Suppressor macrophage treated with lipopolysaccharide for 4 hours (primary cell): ENCODE data around the gene PPP4R4.

ENCODE experiments used
- DNase-seq: peaks from one replicate; pipeline ENCODE4 v3.0.0-alpha.2; 2020

Gene PPP4R4

GRCh38 chr14:94312481-94313246, 138.5 kb downstream of the PPP4R4 start:
- no peak for DNase-seq

- no peak for DNase-seq
These were observed 140.0 kb downstream of the PPP4R4 start for GRCh38 chr14:94313991-94314655.

DNA sequence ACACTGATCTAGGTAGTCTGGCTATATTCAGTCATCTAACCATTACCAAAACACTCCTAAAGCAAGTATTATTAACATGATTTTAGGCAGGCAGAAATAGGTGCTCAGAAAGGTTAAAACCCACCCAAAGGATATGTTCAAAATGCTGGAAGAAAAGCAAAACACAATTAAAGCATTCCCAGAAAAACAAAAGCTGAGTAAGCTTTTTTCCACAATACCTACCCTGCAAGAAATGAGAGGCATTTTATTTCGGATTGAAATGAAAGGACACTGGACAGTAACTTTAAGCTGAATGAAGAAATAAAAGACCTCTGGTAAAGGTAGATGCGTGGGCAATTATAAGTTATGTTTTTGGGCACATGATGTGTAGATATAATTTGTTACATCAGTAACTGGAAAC, 140.8 kb downstream of the PPP4R4 start:
- no peak for DNase-seq

DNA sequence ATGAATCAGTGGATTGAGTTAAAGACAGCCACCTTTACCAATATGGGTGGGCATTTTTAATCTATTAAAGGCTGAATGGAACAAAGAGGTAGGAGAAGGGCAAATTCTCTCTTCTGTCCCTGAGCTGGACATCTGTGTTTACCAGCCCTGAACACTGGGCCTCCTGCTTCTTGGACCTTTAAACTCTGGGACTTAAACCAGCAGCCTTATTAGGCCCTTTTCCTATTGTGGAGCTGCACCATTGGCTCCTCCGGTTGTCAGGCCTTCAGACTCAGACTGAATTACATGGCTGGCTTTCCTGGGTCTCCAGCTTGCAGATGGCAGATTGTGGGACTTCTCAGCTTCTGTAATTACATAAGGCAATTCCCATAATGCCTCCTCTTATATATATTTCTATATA, 142.6 kb downstream of the PPP4R4 start:
- DNase-seq = no peak

DNA sequence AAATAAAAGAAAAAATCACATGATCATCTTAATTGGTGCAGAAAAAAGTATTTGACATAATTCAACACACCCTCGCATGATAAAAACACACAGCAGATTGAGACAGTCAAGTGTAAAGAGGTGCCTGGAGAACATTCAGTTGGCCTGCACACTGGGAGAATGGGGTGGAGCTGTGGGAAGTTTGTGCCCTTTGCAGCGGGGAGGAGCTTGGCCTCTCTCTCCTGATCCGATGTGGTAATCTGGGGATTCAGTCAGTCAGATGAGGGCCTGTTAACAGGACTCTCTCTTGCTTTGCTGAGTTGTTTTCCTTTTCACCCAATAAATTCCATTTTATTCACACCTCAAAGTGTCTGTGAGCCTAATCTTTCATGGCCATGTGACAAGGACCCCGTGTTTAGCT, 143.1 kb downstream of the PPP4R4 start:
- DNase-seq = no peak

GRCh38 chr14:94320243-94320642, 146.1 kb downstream of the PPP4R4 start:
- DNase-seq = no peak

- no peak for DNase-seq
These were observed 147.5 kb downstream of the PPP4R4 start for GRCh38 chr14:94321421-94322271.

DNA sequence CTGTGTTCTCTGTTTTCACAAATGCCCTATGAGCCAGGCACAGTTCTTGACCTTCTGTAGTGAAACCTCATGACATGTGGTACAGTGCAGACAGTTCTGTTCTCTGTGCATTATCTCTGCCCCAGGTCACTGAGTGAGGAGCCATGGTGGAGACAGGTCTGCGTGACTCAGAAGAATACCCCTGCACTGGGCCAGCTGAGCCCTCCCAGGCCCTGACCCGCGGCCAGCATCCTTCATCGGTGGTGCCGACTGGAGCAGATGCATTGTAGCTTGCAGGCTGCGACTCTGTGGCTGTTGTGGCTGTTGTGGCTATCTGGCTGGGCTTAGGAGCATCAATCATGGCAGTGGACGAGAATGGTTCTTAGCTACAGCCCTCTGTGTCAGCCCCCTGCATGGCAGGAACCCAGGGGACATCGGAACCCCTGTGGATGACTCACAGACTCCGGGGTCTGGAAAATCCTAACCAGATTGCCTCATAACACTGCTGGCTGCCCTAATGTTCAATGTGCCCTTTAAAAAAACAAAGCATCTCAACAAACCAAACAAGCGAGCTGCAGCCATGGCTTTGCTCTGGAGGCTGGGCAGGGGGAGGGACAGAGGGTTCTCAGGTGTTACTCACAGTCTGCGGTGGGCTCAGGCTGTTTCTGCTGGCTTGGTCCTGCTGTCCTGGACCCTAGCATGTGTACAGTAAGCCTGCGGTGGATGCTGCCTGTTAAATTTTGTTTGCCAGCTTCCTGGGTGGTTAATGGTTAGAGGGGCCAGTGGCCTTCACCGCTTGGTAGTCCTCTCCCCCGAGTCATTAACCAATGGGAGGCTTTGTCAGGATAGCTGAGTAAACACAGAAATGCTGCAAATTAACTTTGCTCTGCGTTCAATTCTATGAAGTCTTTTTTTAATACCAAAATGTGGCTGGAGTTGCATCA, 148.8 kb downstream of the PPP4R4 start, which contains the start of gene SERPINA6:
TSS of gene SERPINA6 (minus strand) at position 689 of the 923 bp plus-strand sequence. CDS start 8,688 bp downstream, outside the sequence.
- no peak for DNase-seq

GRCh38 chr14:94328196-94328595, 154.1 kb downstream of the PPP4R4 start:
- DNase-seq = no peak
